Neural progenitor cell (in vitro differentiated cells): ENCODE data around the gene GLOD4. TPM values are rescaled to one million over a fixed set of nuclear protein-coding genes. Genes with fewer than 3 reads are reported as not detected.

ENCODE experiments used
- DNase-seq: peaks from one replicate; pipeline ENCODE4 v3.0.0-alpha.2; 2016; ENCODE audit warnings: low spot score
- H2AFZ ChIP-seq: fragments of 200-600 bp; sonication (generic); replicated peaks from 2 replicates; pipeline ENCODE4 v1.6.1; 2016; ENCODE audit warnings: antibody characterized with exemption
- H3F3A ChIP-seq: fragments of 200-600 bp; sonication (generic); 2 replicates; pipeline ENCODE4 v1.6.1; 2016; ENCODE audit warnings: antibody characterized with exemption, low read depth
- H3K27ac ChIP-seq: fragments of 200-600 bp; sonication (generic); 2 replicates; pipeline ENCODE4 v1.5.1; 2016; ENCODE audit warnings: mild to moderate bottlenecking
- H3K27me3 ChIP-seq: fragments of 200-600 bp; sonication (generic); 2 replicates; pipeline ENCODE4 v1.6.1; 2016; ENCODE audit warnings: mild to moderate bottlenecking, moderate library complexity
- H3K36me3 ChIP-seq: fragments of 200-600 bp; sonication (generic); 2 replicates; pipeline ENCODE4 v1.5.1; 2016
- H3K4me1 ChIP-seq: fragments of 200-600 bp; sonication (generic); 2 replicates; pipeline ENCODE4 v1.6.1; 2016; ENCODE audit warnings: mixed run types
- H3K4me2 ChIP-seq: fragments of 200-600 bp; sonication (generic); 2 replicates; pipeline ENCODE4 v1.6.1; 2016
- H3K4me3 ChIP-seq: fragments of 200-600 bp; sonication (generic); 2 replicates; pipeline ENCODE4 v1.5.1; 2016
- H3K79me2 ChIP-seq: fragments of 200-600 bp; sonication (generic); 2 replicates; pipeline ENCODE4 v1.6.1; 2016; ENCODE audit warnings: low read depth
- H3K9ac ChIP-seq: fragments of 200-600 bp; sonication (generic); 2 replicates; pipeline ENCODE4 v1.6.1; 2016
- H3K9me3 ChIP-seq: fragments of 200-600 bp; sonication (generic); 2 replicates; pipeline ENCODE4 v1.5.1; 2016; ENCODE audit warnings: low read depth
- H4K20me1 ChIP-seq: fragments of 200-600 bp; sonication (generic); 2 replicates; pipeline ENCODE4 v1.6.1; 2016; ENCODE audit warnings: low read depth
- H3K27ac Mint-ChIP-seq: 3 replicates; pipeline ENCODE4 v1.8.0; 2021; ENCODE audit warnings: mixed read lengths
- H3K27me3 Mint-ChIP-seq: 2 replicates; pipeline ENCODE4 v1.8.0; 2022; ENCODE audit warnings: low read depth, mild to moderate bottlenecking, inconsistent platforms, moderate library complexity, mixed read lengths; ENCODE audit not compliant: insufficient read depth
- H3K36me3 Mint-ChIP-seq: 3 replicates; pipeline ENCODE4 v1.8.0; 2021; ENCODE audit warnings: mixed read lengths
- H3K4me1 Mint-ChIP-seq: 3 replicates; pipeline ENCODE4 v1.8.0; 2021; ENCODE audit warnings: mixed read lengths
- H3K4me3 Mint-ChIP-seq: 3 replicates; pipeline ENCODE4 v1.8.0; 2021; ENCODE audit warnings: mild to moderate bottlenecking, moderate library complexity, mixed read lengths
- H3K9me3 Mint-ChIP-seq: 3 replicates; pipeline ENCODE4 v1.8.0; 2020; ENCODE audit warnings: mixed read lengths
- EZH2 ChIP-seq: fragments of 200-600 bp; sonication (generic); IDR thresholded peaks from 2 replicates; pipeline ENCODE4 v1.6.1; 2017; ENCODE audit warnings: antibody characterized with exemption, mild to moderate bottlenecking, moderate library complexity
- EZH2phosphoT487 ChIP-seq: fragments of 200-600 bp; sonication (generic); IDR thresholded peaks from 2 replicates; pipeline ENCODE4 v1.6.1; 2017; ENCODE audit warnings: antibody characterized with exemption
- total RNA-seq: library from RNA; depleted of rRNA; stranded (reverse); fragments of >200 nt; gene quantifications from 2 replicates; pipeline ENCODE4 v1.2.3, GENCODE V29; 2015; ENCODE audit warnings: low replicate concordance
- TF ChIP-seq, protein P1 (sequence below): fragments of 200-600 bp; sonication (generic); IDR thresholded peaks from 2 replicates; pipeline ENCODE4 v1.5.1; 2017; ENCODE audit warnings: antibody characterized with exemption, mild to moderate bottlenecking

GLOD4 gene
- total RNA-seq, 1 donor from 2014 or later = 309 TPM

- peaks cover 4% of the 10 kb centered on the region for H4K20me1 ChIP-seq
- peak; percentile 76 for DNase-seq
- H3K9ac ChIP-seq = no peak overlapping the region
- Mint-ChIP-seq H3K9me3 (no peaks in the 10 kb centered on the region), H3K36me3 (peaks cover 2% of the 10 kb centered on the region), H3K4me1 (peaks cover 16% of the 10 kb centered on the region), H3K27ac (no peak overlapping the region), H3K27me3 (peaks cover 3% of the 10 kb centered on the region), H3K4me3 (no peak overlapping the region)
- TF ChIP-seq EZH2 (no peak), EZH2phosphoT487 (no peak)
- TF ChIP-seq, protein P1, sequence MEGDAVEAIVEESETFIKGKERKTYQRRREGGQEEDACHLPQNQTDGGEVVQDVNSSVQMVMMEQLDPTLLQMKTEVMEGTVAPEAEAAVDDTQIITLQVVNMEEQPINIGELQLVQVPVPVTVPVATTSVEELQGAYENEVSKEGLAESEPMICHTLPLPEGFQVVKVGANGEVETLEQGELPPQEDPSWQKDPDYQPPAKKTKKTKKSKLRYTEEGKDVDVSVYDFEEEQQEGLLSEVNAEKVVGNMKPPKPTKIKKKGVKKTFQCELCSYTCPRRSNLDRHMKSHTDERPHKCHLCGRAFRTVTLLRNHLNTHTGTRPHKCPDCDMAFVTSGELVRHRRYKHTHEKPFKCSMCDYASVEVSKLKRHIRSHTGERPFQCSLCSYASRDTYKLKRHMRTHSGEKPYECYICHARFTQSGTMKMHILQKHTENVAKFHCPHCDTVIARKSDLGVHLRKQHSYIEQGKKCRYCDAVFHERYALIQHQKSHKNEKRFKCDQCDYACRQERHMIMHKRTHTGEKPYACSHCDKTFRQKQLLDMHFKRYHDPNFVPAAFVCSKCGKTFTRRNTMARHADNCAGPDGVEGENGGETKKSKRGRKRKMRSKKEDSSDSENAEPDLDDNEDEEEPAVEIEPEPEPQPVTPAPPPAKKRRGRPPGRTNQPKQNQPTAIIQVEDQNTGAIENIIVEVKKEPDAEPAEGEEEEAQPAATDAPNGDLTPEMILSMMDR = no peak
- peaks cover 11% of the 10 kb centered on the region for H3K79me2 ChIP-seq
- no peaks in the 10 kb centered on the region for H3K27me3 ChIP-seq
- H3K4me1 ChIP-seq = peaks cover 14% of the 10 kb centered on the region
- no peaks in the 10 kb centered on the region for H3K36me3 ChIP-seq
- peak overlapping the region; percentile 4 for H3K4me3 ChIP-seq
- H3F3A ChIP-seq = peaks cover 37% of the 10 kb centered on the region
- peak overlapping the region; percentile 11 for H2AFZ ChIP-seq
- H3K4me2 ChIP-seq = peak overlapping the region; percentile 61
- no peaks in the 10 kb centered on the region for H3K9me3 ChIP-seq
- no peak overlapping the region for H3K27ac ChIP-seq
Measured at GRCh38 chr17:726271-726919, 55.7 kb downstream of the GLOD4 start.

DNA sequence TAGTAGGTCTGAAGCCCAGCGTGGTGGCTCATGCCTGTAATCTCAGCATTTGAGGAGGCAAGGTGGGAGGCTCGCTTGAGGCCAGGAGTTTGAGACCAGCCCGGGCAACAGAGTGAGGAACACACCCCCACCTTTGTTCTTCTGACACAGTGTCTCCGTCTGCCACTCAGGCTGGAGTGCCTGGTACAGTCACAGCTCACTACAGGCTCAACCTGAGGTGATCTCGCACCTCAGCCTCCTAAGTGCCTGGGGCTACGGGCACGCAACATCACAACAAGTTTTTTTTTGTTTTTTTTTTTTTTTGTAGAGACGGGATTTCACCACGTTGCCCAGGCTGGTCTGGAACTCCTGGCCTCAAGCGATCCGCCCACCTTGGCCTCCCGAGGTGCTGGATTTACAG lies 56.3 kb downstream of the GLOD4 start:
- Mint-ChIP-seq H3K27me3 (peaks cover 3% of the 10 kb centered on the region), H3K4me1 (peaks cover 10% of the 10 kb centered on the region), H3K27ac (no peak overlapping the region), H3K36me3 (peaks cover 2% of the 10 kb centered on the region), H3K4me3 (no peak overlapping the region), H3K9me3 (no peaks in the 10 kb centered on the region)
- Histone ChIP-seq H3K27ac (no peak overlapping the region), H3F3A (peaks cover 35% of the 10 kb centered on the region), H3K4me2 (peak overlapping the region; percentile 61), H3K9me3 (no peaks in the 10 kb centered on the region), H4K20me1 (no peaks in the 10 kb centered on the region), H3K9ac (no peak overlapping the region), H3K79me2 (peaks cover 4% of the 10 kb centered on the region), H3K36me3 (no peaks in the 10 kb centered on the region), H3K4me3 (peak overlapping the region; percentile 4), H3K27me3 (no peaks in the 10 kb centered on the region), H3K4me1 (peaks cover 14% of the 10 kb centered on the region), H2AFZ (no peak overlapping the region)
- no peak for DNase-seq
- no peak for TF ChIP-seq EZH2
- TF ChIP-seq, protein P1 = no peak
- TF ChIP-seq EZH2phosphoT487 = no peak

- no peak overlapping the region for H3K27ac Mint-ChIP-seq
- Histone ChIP-seq H3K4me3 (no peak overlapping the region), H3F3A (peaks cover 32% of the 10 kb centered on the region), H3K27ac (no peak overlapping the region), H2AFZ (no peak overlapping the region), H3K4me1 (peaks cover 14% of the 10 kb centered on the region), H3K9ac (no peak overlapping the region), H3K27me3 (no peaks in the 10 kb centered on the region), H3K79me2 (no peaks in the 10 kb centered on the region), H3K36me3 (no peaks in the 10 kb centered on the region), H4K20me1 (no peaks in the 10 kb centered on the region), H3K4me2 (no peak overlapping the region), H3K9me3 (no peaks in the 10 kb centered on the region)
- H3K27me3 Mint-ChIP-seq = no peaks in the 10 kb centered on the region
- H3K4me1 Mint-ChIP-seq = peaks cover 6% of the 10 kb centered on the region
- no peak for DNase-seq
- no peak overlapping the region for H3K4me3 Mint-ChIP-seq
- no peaks in the 10 kb centered on the region for H3K9me3 Mint-ChIP-seq
- peaks cover 2% of the 10 kb centered on the region for H3K36me3 Mint-ChIP-seq
- TF ChIP-seq, protein P1 = no peak
- TF ChIP-seq EZH2phosphoT487 (no peak), EZH2 (no peak)
Measured at GRCh38 chr17:725084-725483, 57.0 kb downstream of the GLOD4 start.
